ENCODE measurements around the gene ADARB2.
"Not testable (repeated sequence)": the region's sequence is repeated elsewhere in the genome, so short reads cannot be mapped to it uniquely, and the experiment has no call there.

Gene ADARB2

GRCh38 chr10:1462994-1463633 lies 274.2 kb downstream of the ADARB2 start:
- TF ChIP-seq, protein P1, sequence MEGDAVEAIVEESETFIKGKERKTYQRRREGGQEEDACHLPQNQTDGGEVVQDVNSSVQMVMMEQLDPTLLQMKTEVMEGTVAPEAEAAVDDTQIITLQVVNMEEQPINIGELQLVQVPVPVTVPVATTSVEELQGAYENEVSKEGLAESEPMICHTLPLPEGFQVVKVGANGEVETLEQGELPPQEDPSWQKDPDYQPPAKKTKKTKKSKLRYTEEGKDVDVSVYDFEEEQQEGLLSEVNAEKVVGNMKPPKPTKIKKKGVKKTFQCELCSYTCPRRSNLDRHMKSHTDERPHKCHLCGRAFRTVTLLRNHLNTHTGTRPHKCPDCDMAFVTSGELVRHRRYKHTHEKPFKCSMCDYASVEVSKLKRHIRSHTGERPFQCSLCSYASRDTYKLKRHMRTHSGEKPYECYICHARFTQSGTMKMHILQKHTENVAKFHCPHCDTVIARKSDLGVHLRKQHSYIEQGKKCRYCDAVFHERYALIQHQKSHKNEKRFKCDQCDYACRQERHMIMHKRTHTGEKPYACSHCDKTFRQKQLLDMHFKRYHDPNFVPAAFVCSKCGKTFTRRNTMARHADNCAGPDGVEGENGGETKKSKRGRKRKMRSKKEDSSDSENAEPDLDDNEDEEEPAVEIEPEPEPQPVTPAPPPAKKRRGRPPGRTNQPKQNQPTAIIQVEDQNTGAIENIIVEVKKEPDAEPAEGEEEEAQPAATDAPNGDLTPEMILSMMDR (IDR thresholded peaks at IDR 0.05; ENCODE audit: control insufficient read depth, insufficient read depth, low read depth, low read length, missing control alignments): no peak

GRCh38 chr10:1462521-1462920 lies 274.8 kb downstream of the ADARB2 start:
- no peak for DNase-seq (ENCODE audit: low read depth)
- TF ChIP-seq, protein P1 (IDR thresholded peaks at IDR 0.05; ENCODE audit: control insufficient read depth, insufficient read depth, low read depth, low read length, missing control alignments): no peak
- no peak overlapping the region for H3K4me3 ChIP-seq (ENCODE audit: control insufficient read depth, low read depth, low read length)

More at GRCh38 chr10:1462994-1463633, 274.2 kb downstream of the ADARB2 start:
- no peak for DNase-seq (ENCODE audit: low read depth)
- H3K4me3 ChIP-seq (ENCODE audit: control insufficient read depth, low read depth, low read length): no peak overlapping the region

GRCh38 chr10:1462032-1462431 lies 275.3 kb downstream of the ADARB2 start:
- DNase-seq (ENCODE audit: low read depth): no peak
- no peak overlapping the region for H3K4me3 ChIP-seq (ENCODE audit: control insufficient read depth, low read depth, low read length)
- TF ChIP-seq, protein P1 (IDR thresholded peaks at IDR 0.05; ENCODE audit: control insufficient read depth, insufficient read depth, low read depth, low read length, missing control alignments): no peak

DNA sequence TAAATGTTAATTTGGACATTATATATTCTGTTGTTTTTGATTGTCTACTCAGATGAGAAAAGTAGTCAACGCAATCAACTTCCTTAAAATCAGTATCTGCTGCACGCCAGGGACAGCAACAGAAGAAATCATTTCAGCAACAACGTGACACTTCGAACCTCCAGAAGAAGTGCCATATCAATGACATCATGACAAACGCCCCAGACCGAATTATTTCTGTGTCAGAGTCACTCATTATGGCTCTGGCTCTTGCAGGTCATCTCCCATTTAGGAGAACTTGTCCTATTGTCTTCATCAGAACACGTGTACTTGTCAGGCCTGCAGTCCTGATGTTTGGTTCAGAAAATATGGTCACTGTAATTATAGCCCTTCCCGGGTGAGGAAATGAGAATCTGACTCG lies 276.3 kb downstream of the ADARB2 start:
- no peak for DNase-seq (ENCODE audit: low read depth)
- TF ChIP-seq, protein P1 (IDR thresholded peaks at IDR 0.05; ENCODE audit: control insufficient read depth, insufficient read depth, low read depth, low read length, missing control alignments): no peak
- H3K4me3 ChIP-seq (ENCODE audit: control insufficient read depth, low read depth, low read length): no peak overlapping the region

DNA sequence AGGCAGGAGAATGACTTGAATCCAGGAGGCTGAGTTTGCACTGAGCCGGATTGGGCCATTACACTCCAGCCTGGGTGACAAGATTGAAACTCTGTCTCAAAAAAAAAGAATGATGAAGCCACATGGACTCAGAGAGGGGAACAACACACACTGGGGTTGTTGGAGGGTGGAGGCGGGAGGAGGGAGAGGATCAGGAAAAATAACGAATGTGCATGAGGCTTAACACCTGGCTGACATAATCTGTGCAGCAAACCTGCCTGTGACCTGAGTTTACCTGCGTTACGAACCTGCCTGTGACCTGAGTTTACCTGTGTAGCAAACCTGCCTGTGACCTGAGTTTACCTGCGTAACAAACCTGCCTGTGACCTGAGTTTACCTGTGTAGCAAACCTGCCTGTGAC lies 277.7 kb downstream of the ADARB2 start:
- H3K4me3 ChIP-seq (ENCODE audit: control insufficient read depth, low read depth, low read length); DNase-seq (ENCODE audit: low read depth): not testable (repeated sequence)

DNA sequence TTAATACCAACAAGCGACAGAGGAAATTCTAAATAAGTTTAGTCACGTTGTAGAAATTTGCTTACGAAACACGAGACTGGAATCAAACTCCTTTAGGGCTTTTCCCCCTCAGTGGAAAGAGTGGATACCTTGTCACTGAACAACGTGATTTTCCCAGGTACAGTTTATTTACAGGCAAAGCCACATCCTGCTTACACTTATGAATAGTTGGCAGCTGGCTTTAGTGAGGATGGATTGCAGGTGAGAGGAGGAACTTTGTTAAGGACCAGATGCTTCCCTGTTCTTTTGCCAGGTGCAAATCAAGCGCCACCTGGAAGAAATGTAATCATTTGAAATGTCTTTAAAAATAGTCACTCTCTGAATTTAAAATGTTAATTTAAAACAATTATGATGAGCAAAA lies 282.4 kb downstream of the ADARB2 start:
- no peak overlapping the region for H3K4me3 ChIP-seq (ENCODE audit: control insufficient read depth, low read depth, low read length)
- no peak for DNase-seq (ENCODE audit: low read depth)
- TF ChIP-seq, protein P1 (IDR thresholded peaks at IDR 0.05; ENCODE audit: control insufficient read depth, insufficient read depth, low read depth, low read length, missing control alignments): no peak

- no peak for DNase-seq (ENCODE audit: low read depth)
- TF ChIP-seq, protein P1 (IDR thresholded peaks at IDR 0.05; ENCODE audit: control insufficient read depth, insufficient read depth, low read depth, low read length, missing control alignments): no peak
- no peak overlapping the region for H3K4me3 ChIP-seq (ENCODE audit: control insufficient read depth, low read depth, low read length)
These were observed 282.9 kb downstream of the ADARB2 start for GRCh38 chr10:1454428-1454827.

Measured in AG09309 (cell line).